Panc1 (cell line): Measurements from ENCODE around the gene PARM1. TPM values are rescaled to one million over a fixed set of nuclear protein-coding genes. Genes with fewer than 3 reads are reported as not detected.

Source experiments
- ATAC-seq: fragments of 200-7000 bp; cut with Tn5 transposase; 2 replicates; pipeline ENCODE4 v1.9.1; 2020; ENCODE audit warnings: mild to moderate bottlenecking, moderate library complexity
- BruUV-seq: library from RNA; stranded (reverse); fragments of 400-500 nt; replicated peaks from 2 replicates; lab custom pipeline; 2021; lab: Mats Ljungman, UMichigan
- CTCF ChIA-PET: fragments of 300-600 bp; sonication (Branson Sonifier 250); formaldehyde crosslinking; loops from one replicate; lab custom pipeline; 2022; ENCODE audit warnings: antibody characterized with exemption; lab: Charles Lee
- POLR2A ChIA-PET: fragments of 300-600 bp; sonication (Branson Sonifier 250); formaldehyde crosslinking; loops from one replicate; lab custom pipeline; 2022; ENCODE audit warnings: antibody characterized with exemption; lab: Charles Lee
- DNase-seq: peaks from one replicate; pipeline ENCODE4 v3.0.0-alpha.2; 2010; ENCODE audit warnings: low read depth, low spot score
- H3K27ac ChIP-seq: 2 replicates; pipeline ENCODE4 v1.5.1; 2011; ENCODE audit warnings: mild to moderate bottlenecking, low read length, inconsistent platforms
- H3K27me3 ChIP-seq: fragments of 200-500 bp; sonication (Bioruptor generic); 2 replicates; pipeline ENCODE4 v1.6.0; 2014; ENCODE audit warnings: low read length, inconsistent platforms; ENCODE audit not compliant: control insufficient read depth, insufficient read depth
- H3K36me3 ChIP-seq: fragments of 200-500 bp; sonication (Bioruptor generic); 2 replicates; pipeline ENCODE4 v1.5.1; 2014; ENCODE audit warnings: inconsistent platforms, mild to moderate bottlenecking, low read length, moderate library complexity; ENCODE audit not compliant: control insufficient read depth, insufficient read depth
- H3K4me1 ChIP-seq: 2 replicates; pipeline ENCODE4 v1.5.1; 2011; ENCODE audit warnings: inconsistent platforms, mild to moderate bottlenecking, low read length, moderate library complexity; ENCODE audit not compliant: control insufficient read depth, insufficient read depth
- H3K4me3 ChIP-seq, 2 experiments: 2 replicates each; pipeline ENCODE4 v1.5.1; 2011 to 2012; ENCODE audit warnings: low read depth in 2 of 2, low read length in 2 of 2, mild to moderate bottlenecking in 2 of 2, inconsistent platforms in 1 of 2, moderate library complexity in 1 of 2
- H3K9me3 ChIP-seq: fragments of 200-500 bp; sonication (Bioruptor generic); 2 replicates; pipeline ENCODE4 v1.5.1; 2014; ENCODE audit warnings: low read depth, mild to moderate bottlenecking, inconsistent platforms, low read length, moderate library complexity; ENCODE audit not compliant: control insufficient read depth, insufficient read depth
- POLR2AphosphoS5 ChIP-seq: IDR thresholded peaks from 2 replicates; pipeline ENCODE4 v1.6.1; 2012; ENCODE audit warnings: mild to moderate bottlenecking, low read depth, low read length, moderate library complexity
- SIN3A ChIP-seq: IDR thresholded peaks from 2 replicates; pipeline ENCODE4 v1.6.1; 2012; ENCODE audit warnings: low read depth, mild to moderate bottlenecking, low read length, moderate library complexity, borderline replicate concordance; ENCODE audit not compliant: insufficient read depth
- TCF7L2 ChIP-seq: IDR thresholded peaks from 2 replicates; pipeline ENCODE4 v1.6.1; 2011; ENCODE audit warnings: mild to moderate bottlenecking, low read depth, low read length, inconsistent platforms
- in situ Hi-C: cut with HindIII; loops from 2 replicates; pipeline ENCODE4 v1.10.0; 2016; ENCODE audit warnings: low sequenced_read_pairs, low pct_unique_long_range_greater_than_20kb
- intact Hi-C: fragments of 100-400 bp; cut with micrococcal nuclease; formaldehyde crosslinking; loops from one replicate; pipeline ENCODE4 v1.10.0; 2022; ENCODE audit not compliant: unreplicated experiment
- total RNA-seq: library from RNA; stranded (reverse); gene quantifications from one replicate; pipeline ENCODE4 v1.2.1, GENCODE V29; 2021; ENCODE audit not compliant: unreplicated experiment
- TF ChIP-seq, protein P1 (sequence below), 2 experiments: IDR thresholded peaks; 2 replicates each; pipeline ENCODE4 v1.6.1; 2011 to 2012; ENCODE audit warnings: low read depth in 2 of 2, control low read depth in 1 of 2, low read length in 1 of 2, mild to moderate bottlenecking in 1 of 2, moderate library complexity in 1 of 2; ENCODE audit not compliant: insufficient read depth in 1 of 2
- TF ChIP-seq, protein P2 (sequence below): fragments of 450-650 bp; IDR thresholded peaks from 2 replicates; pipeline ENCODE4 v1.5.1; 2017; ENCODE audit warnings: mild to moderate bottlenecking

Gene PARM1
- total RNA-seq, 1 experiment from 2014 or later: 0.21 TPM

DNA sequence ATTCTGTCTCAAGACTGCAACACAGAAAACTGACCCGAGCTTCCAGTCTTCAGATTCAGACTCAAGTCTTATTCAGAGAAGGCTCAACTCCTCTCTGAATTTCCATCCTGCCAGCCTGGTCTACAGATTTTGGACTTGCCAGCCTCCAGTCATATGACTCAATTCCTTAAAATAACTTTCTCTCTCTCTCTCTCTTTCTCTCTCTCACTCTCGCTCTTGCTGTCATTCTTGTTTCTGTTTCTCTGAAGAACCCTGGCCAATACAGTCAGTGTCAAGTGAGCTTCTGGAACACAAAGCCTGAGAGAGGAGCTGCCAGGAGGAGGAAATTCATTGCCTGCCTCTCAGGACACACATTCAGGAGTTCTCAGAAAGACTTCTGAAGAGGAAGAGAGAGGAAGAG, 154.9 kb downstream of the PARM1 start:
- H3K4me3 ChIP-seq: no peak overlapping the region
- DNase-seq: no peak
- POLR2A ChIA-PET: no interaction called here
- H3K36me3 ChIP-seq: no peaks in the 10 kb centered on the region
- intact Hi-C loops: no loop called here
- no peaks in the 10 kb centered on the region for H3K9me3 ChIP-seq
- no TSS peak for BruUV-seq
- in situ Hi-C loops: no loop called here
- no peak for TF ChIP-seq TCF7L2
- TF ChIP-seq POLR2AphosphoS5: no peak
- TF ChIP-seq, protein P1, sequence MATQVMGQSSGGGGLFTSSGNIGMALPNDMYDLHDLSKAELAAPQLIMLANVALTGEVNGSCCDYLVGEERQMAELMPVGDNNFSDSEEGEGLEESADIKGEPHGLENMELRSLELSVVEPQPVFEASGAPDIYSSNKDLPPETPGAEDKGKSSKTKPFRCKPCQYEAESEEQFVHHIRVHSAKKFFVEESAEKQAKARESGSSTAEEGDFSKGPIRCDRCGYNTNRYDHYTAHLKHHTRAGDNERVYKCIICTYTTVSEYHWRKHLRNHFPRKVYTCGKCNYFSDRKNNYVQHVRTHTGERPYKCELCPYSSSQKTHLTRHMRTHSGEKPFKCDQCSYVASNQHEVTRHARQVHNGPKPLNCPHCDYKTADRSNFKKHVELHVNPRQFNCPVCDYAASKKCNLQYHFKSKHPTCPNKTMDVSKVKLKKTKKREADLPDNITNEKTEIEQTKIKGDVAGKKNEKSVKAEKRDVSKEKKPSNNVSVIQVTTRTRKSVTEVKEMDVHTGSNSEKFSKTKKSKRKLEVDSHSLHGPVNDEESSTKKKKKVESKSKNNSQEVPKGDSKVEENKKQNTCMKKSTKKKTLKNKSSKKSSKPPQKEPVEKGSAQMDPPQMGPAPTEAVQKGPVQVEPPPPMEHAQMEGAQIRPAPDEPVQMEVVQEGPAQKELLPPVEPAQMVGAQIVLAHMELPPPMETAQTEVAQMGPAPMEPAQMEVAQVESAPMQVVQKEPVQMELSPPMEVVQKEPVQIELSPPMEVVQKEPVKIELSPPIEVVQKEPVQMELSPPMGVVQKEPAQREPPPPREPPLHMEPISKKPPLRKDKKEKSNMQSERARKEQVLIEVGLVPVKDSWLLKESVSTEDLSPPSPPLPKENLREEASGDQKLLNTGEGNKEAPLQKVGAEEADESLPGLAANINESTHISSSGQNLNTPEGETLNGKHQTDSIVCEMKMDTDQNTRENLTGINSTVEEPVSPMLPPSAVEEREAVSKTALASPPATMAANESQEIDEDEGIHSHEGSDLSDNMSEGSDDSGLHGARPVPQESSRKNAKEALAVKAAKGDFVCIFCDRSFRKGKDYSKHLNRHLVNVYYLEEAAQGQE (IDR thresholded peaks at IDR 0.05; ENCODE audit: insufficient read depth in 1 of 2, low read depth in 2 of 2, low read length in 1 of 2): no peak
- TF ChIP-seq, protein P2, sequence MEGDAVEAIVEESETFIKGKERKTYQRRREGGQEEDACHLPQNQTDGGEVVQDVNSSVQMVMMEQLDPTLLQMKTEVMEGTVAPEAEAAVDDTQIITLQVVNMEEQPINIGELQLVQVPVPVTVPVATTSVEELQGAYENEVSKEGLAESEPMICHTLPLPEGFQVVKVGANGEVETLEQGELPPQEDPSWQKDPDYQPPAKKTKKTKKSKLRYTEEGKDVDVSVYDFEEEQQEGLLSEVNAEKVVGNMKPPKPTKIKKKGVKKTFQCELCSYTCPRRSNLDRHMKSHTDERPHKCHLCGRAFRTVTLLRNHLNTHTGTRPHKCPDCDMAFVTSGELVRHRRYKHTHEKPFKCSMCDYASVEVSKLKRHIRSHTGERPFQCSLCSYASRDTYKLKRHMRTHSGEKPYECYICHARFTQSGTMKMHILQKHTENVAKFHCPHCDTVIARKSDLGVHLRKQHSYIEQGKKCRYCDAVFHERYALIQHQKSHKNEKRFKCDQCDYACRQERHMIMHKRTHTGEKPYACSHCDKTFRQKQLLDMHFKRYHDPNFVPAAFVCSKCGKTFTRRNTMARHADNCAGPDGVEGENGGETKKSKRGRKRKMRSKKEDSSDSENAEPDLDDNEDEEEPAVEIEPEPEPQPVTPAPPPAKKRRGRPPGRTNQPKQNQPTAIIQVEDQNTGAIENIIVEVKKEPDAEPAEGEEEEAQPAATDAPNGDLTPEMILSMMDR: no peak
- TF ChIP-seq SIN3A: no peak
- ATAC-seq: no peak
- CTCF ChIA-PET: no interaction called here
- no peak overlapping the region for H3K27ac ChIP-seq
- no peaks in the 10 kb centered on the region for H3K4me1 ChIP-seq
- H3K27me3 ChIP-seq: no peaks in the 10 kb centered on the region

DNA sequence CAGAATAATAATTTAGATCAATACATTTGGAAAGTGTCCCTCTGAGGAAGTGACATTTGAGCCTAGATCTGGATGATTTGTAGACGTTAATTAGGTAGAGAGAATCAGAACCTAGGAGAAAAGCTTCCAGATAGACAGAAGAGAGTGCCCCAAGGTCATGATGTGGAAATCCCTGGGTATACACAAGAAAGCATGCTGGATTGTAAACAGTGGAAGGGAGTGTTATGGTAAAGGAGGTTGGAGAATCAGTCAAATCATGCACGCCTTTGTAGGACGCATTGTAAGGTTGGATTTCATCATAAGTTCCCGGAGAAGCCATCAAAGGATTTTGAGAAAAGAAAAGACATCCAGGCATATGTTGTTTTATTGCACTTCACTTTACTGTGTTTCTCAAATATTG, 156.3 kb downstream of the PARM1 start:
- CTCF ChIA-PET: no interaction called here
- intact Hi-C loops: no loop called here
- no peak for TF ChIP-seq SIN3A
- no peak for TF ChIP-seq POLR2AphosphoS5
- no peak for TF ChIP-seq TCF7L2
- TF ChIP-seq, protein P2: no peak
- TF ChIP-seq, protein P1 (IDR thresholded peaks at IDR 0.05; ENCODE audit: insufficient read depth in 1 of 2, low read depth in 2 of 2, low read length in 1 of 2): no peak
- in situ Hi-C loops: no loop called here
- no peak for DNase-seq
- Histone ChIP-seq H3K27ac (no peak overlapping the region), H3K9me3 (no peaks in the 10 kb centered on the region), H3K36me3 (no peaks in the 10 kb centered on the region), H3K4me1 (no peaks in the 10 kb centered on the region), H3K27me3 (no peaks in the 10 kb centered on the region), H3K4me3 (no peak overlapping the region)
- BruUV-seq: no TSS peak
- POLR2A ChIA-PET: no interaction called here
- no peak for ATAC-seq
